HG02981 (cell line): ENCODE measurements around the gene ROM1.
A peak's percentile ranks its signal among the peaks of the same experiment; 100 is the strongest.
"Not testable (repeated sequence)": the region's sequence is repeated elsewhere in the genome, so short reads cannot be mapped to it uniquely, and the experiment has no call there.

Experiments
- ATAC-seq: cut with Tn5 transposase; IDR thresholded peaks from one replicate; pipeline ENCODE4 v1.9.1; 2021; ENCODE audit warnings: mild to moderate bottlenecking, moderate library complexity; ENCODE audit not compliant: unreplicated experiment

ROM1 gene

GRCh38 chr11:62648185-62648966, 35.3 kb downstream of the ROM1 start:
- ATAC-seq = no peak

GRCh38 chr11:62648967-62649364, 35.9 kb downstream of the ROM1 start:
- ATAC-seq = no peak

- ATAC-seq = no peak
These were observed 36.4 kb downstream of the ROM1 start for GRCh38 chr11:62649486-62649885.

- ATAC-seq = not testable (repeated sequence)
These were observed 37.2 kb downstream of the ROM1 start for GRCh38 chr11:62650283-62650682.

GRCh38 chr11:62652161-62653006, 39.3 kb downstream of the ROM1 start:
- no peak for ATAC-seq

GRCh38 chr11:62654297-62654696, 41.2 kb downstream of the ROM1 start:
- ATAC-seq = no peak

- ATAC-seq = no peak
These were observed 43.9 kb downstream of the ROM1 start for GRCh38 chr11:62656796-62657429.

- peak; percentile 15 for ATAC-seq
These were observed 51.5 kb downstream of the ROM1 start for GRCh38 chr11:62664405-62665074.
